Measurements from ENCODE around the gene RIT1.

Gene RIT1

DNA sequence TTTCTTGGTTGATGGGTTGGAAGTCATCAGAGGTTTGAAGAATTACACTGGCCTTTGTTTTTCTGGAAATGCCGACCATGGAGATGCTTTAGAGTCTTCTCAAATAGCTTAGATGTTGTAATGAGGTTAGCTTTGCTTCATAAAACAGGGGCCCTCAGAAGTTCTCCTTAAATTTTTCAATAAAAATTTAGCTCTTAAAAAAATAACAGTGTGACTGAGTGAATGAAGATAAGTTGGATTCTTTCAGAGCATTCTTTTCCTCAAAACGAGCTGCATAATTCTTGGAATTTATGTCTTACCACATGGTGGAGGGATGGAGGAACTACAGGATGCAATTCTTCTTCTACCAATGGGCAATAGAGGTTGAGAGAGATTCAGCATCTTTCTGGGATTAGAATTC is 28.4 kb downstream of the RIT1 start:
- Histone ChIP-seq H3K27me3 (no peaks in the 10 kb centered on the region), H3K4me3 (ENCODE audit: low read depth, low read length) (no peak overlapping the region), H3K9me3 (no peaks in the 10 kb centered on the region), H3K36me3 (peaks cover 21% of the 10 kb centered on the region), H3K4me1 (no peaks in the 10 kb centered on the region)
- no peak for DNase-seq
- TF ChIP-seq, protein P1, sequence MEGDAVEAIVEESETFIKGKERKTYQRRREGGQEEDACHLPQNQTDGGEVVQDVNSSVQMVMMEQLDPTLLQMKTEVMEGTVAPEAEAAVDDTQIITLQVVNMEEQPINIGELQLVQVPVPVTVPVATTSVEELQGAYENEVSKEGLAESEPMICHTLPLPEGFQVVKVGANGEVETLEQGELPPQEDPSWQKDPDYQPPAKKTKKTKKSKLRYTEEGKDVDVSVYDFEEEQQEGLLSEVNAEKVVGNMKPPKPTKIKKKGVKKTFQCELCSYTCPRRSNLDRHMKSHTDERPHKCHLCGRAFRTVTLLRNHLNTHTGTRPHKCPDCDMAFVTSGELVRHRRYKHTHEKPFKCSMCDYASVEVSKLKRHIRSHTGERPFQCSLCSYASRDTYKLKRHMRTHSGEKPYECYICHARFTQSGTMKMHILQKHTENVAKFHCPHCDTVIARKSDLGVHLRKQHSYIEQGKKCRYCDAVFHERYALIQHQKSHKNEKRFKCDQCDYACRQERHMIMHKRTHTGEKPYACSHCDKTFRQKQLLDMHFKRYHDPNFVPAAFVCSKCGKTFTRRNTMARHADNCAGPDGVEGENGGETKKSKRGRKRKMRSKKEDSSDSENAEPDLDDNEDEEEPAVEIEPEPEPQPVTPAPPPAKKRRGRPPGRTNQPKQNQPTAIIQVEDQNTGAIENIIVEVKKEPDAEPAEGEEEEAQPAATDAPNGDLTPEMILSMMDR (IDR thresholded peaks at IDR 0.05; ENCODE audit: low read depth, low read length), result no peak

- H3K36me3 ChIP-seq, result peaks cover 21% of the 10 kb centered on the region
- TF ChIP-seq, protein P1 (IDR thresholded peaks at IDR 0.05; ENCODE audit: low read depth, low read length), result no peak
- no peaks in the 10 kb centered on the region for H3K27me3 ChIP-seq
- no peaks in the 10 kb centered on the region for H3K4me1 ChIP-seq
- H3K9me3 ChIP-seq, result no peaks in the 10 kb centered on the region
- H3K4me3 ChIP-seq (ENCODE audit: low read depth, low read length), result no peak overlapping the region
- no peak for DNase-seq
Measured at GRCh38 chr1:155882235-155882634, 28.9 kb downstream of the RIT1 start.

DNA sequence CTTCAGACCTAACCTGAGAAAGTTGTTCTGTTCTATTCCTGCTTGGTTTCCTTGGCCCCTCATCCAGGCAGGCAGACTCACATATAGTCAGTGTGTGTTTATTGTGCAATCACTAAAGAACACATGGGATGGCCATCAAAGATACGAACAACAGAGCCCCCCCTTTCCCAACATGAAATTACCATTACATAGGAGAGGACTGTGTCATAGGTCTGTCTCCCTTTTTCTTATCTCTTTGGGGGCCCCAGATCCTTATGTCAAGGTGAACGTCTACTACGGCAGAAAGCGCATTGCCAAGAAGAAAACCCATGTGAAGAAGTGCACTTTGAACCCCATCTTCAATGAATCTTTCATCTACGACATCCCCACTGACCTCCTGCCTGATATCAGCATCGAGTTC is 30.2 kb downstream of the RIT1 start:
- Histone ChIP-seq H3K4me3 (ENCODE audit: low read depth, low read length) (no peak overlapping the region), H3K9me3 (no peaks in the 10 kb centered on the region), H3K4me1 (no peaks in the 10 kb centered on the region), H3K36me3 (peaks cover 21% of the 10 kb centered on the region), H3K27me3 (no peaks in the 10 kb centered on the region)
- DNase-seq, result no peak
- TF ChIP-seq, protein P1 (IDR thresholded peaks at IDR 0.05; ENCODE audit: low read depth, low read length), result no peak

- DNase-seq, result no peak
- TF ChIP-seq, protein P1 (IDR thresholded peaks at IDR 0.05; ENCODE audit: low read depth, low read length), result no peak
- Histone ChIP-seq H3K9me3 (no peaks in the 10 kb centered on the region), H3K27me3 (no peaks in the 10 kb centered on the region), H3K36me3 (peaks cover 21% of the 10 kb centered on the region), H3K4me3 (ENCODE audit: low read depth, low read length) (no peak overlapping the region), H3K4me1 (no peaks in the 10 kb centered on the region)
Measured at GRCh38 chr1:155880251-155880650, 30.9 kb downstream of the RIT1 start.

DNA sequence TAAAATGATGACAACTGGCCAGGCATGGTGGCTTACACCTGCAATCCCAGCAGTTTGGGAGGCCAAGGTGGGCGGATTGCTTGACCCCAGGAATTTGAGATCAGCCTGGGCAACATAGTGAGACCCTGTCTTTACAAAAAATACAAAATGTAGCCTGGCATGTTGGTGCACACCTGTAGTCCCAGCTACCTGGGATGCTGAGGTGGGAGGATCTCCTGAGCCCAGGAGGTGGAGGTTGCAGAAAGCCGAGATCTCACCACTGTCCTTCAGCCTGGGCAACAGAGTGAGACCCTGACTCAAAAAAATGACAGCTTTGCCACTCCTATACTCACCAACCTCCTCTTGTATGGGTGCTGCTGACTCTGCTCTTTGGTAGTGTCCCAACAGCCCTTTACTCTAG is 33.2 kb downstream of the RIT1 start:
- TF ChIP-seq, protein P1 (IDR thresholded peaks at IDR 0.05; ENCODE audit: low read depth, low read length), result no peak
- no peak for DNase-seq
- H3K4me1 ChIP-seq, result no peaks in the 10 kb centered on the region
- peaks cover 22% of the 10 kb centered on the region for H3K36me3 ChIP-seq
- no peaks in the 10 kb centered on the region for H3K27me3 ChIP-seq
- no peaks in the 10 kb centered on the region for H3K9me3 ChIP-seq
- H3K4me3 ChIP-seq (ENCODE audit: low read depth, low read length), result no peak overlapping the region

GRCh38 chr1:155873860-155874259 is 37.3 kb downstream of the RIT1 start:
- peaks cover 13% of the 10 kb centered on the region for H3K4me1 ChIP-seq
- no peaks in the 10 kb centered on the region for H3K9me3 ChIP-seq
- no peaks in the 10 kb centered on the region for H3K27me3 ChIP-seq
- TF ChIP-seq, protein P1 (IDR thresholded peaks at IDR 0.05; ENCODE audit: low read depth, low read length), result no peak
- peak; percentile 37 for DNase-seq
- H3K4me3 ChIP-seq (ENCODE audit: low read depth, low read length), result no peak overlapping the region
- peaks cover 18% of the 10 kb centered on the region for H3K36me3 ChIP-seq
